SK-N-SH treated with all-trans-retinoic acid at 6 μM for 48 hours (cell line): Measurements from ENCODE around the gene CPSF3.

Experiments
- ATAC-seq: fragments of 200-7000 bp; cut with Tn5 transposase; 3 replicates; pipeline ENCODE4 v1.9.1; 2020; ENCODE audit warnings: mild to moderate bottlenecking, moderate library complexity
- ARNTL ChIP-seq: fragments of 450-650 bp; formaldehyde crosslinking; IDR thresholded peaks from 2 replicates; pipeline ENCODE4 v1.5.0; 2020; ENCODE audit warnings: low read depth, mild to moderate bottlenecking, moderate library complexity, borderline replicate concordance
- BACH2 ChIP-seq: fragments of 250-450 bp; sonication (Bioruptor Pico); IDR thresholded peaks from 2 replicates; pipeline ENCODE4 v1.9.0; 2021; ENCODE audit warnings: mild to moderate bottlenecking, borderline replicate concordance
- CSDC2 ChIP-seq: fragments of 250-450 bp; sonication (Bioruptor Pico); IDR thresholded peaks from 2 replicates; pipeline ENCODE4 v1.5.0; 2020; ENCODE audit warnings: mild to moderate bottlenecking, moderate library complexity
- ESRRG ChIP-seq: fragments of 250-450 bp; sonication (Bioruptor Pico); IDR thresholded peaks from 2 replicates; pipeline ENCODE4 v1.6.1; 2021; ENCODE audit warnings: mild to moderate bottlenecking
- GLIS3 ChIP-seq: fragments of 250-450 bp; sonication (Bioruptor Pico); IDR thresholded peaks from 2 replicates; pipeline ENCODE4 v1.5.0; 2020; ENCODE audit warnings: mild to moderate bottlenecking, moderate library complexity
- ISL1 ChIP-seq: fragments of 250-450 bp; sonication (Bioruptor Pico); IDR thresholded peaks from 2 replicates; pipeline ENCODE4 v2.1.2; 2022; ENCODE audit warnings: mild to moderate bottlenecking, moderate library complexity
- OSR1 ChIP-seq: fragments of 250-450 bp; sonication (Bioruptor Pico); IDR thresholded peaks from 2 replicates; pipeline ENCODE4 v1.8.0; 2022; ENCODE audit warnings: moderate library complexity, mild to moderate bottlenecking, inconsistent platforms
- PPARA ChIP-seq: fragments of 250-450 bp; sonication (Bioruptor Pico); IDR thresholded peaks from 2 replicates; pipeline ENCODE4 v1.5.0; 2020; ENCODE audit warnings: mild to moderate bottlenecking, borderline replicate concordance
- RARB ChIP-seq: fragments of 250-450 bp; sonication (Bioruptor Pico); IDR thresholded peaks from 2 replicates; pipeline ENCODE4 v1.8.0; 2021; ENCODE audit warnings: mild to moderate bottlenecking, moderate library complexity
- SNAI2 ChIP-seq: fragments of 250-450 bp; sonication (Bioruptor Pico); IDR thresholded peaks from 2 replicates; pipeline ENCODE4 v1.5.0; 2020; ENCODE audit warnings: mild to moderate bottlenecking, moderate library complexity
- TCF4 ChIP-seq: fragments of 250-450 bp; sonication (Bioruptor Pico); IDR thresholded peaks from 2 replicates; pipeline ENCODE4 v1.8.0; 2021; ENCODE audit warnings: mild to moderate bottlenecking, moderate library complexity, borderline replicate concordance
- TOX ChIP-seq: fragments of 250-450 bp; sonication (Bioruptor Pico); IDR thresholded peaks from 2 replicates; pipeline ENCODE4 v1.8.0; 2021; ENCODE audit warnings: mild to moderate bottlenecking, moderate library complexity, borderline replicate concordance
- ZC3H10 ChIP-seq: fragments of 250-450 bp; sonication (Bioruptor Pico); IDR thresholded peaks from 2 replicates; pipeline ENCODE4 v1.5.1; 2021; ENCODE audit warnings: mild to moderate bottlenecking, moderate library complexity
- ZFP3 ChIP-seq: fragments of 250-450 bp; sonication (Bioruptor Pico); IDR thresholded peaks from 2 replicates; pipeline ENCODE4 v1.5.0; 2020; ENCODE audit warnings: mild to moderate bottlenecking, moderate library complexity
- ZFP30 ChIP-seq: fragments of 450-650 bp; formaldehyde crosslinking; IDR thresholded peaks from 2 replicates; pipeline ENCODE4 v1.5.0; 2022; ENCODE audit warnings: mild to moderate bottlenecking, moderate library complexity
- ZNF565 ChIP-seq: fragments of 450-650 bp; formaldehyde crosslinking; conservative IDR thresholded peaks from 2 replicates; pipeline ENCODE4 v1.5.0; 2020; ENCODE audit warnings: low read depth, mild to moderate bottlenecking, moderate library complexity
- ZNF70 ChIP-seq: fragments of 450-650 bp; formaldehyde crosslinking; IDR thresholded peaks from 2 replicates; pipeline ENCODE4 v1.5.0; 2020; ENCODE audit warnings: mild to moderate bottlenecking, moderate library complexity
- ZNF8 ChIP-seq: fragments of 450-650 bp; formaldehyde crosslinking; IDR thresholded peaks from 2 replicates; pipeline ENCODE4 v1.5.0; 2020; ENCODE audit warnings: mild to moderate bottlenecking, moderate library complexity
- TF ChIP-seq, protein P1 (sequence below): fragments of 250-450 bp; sonication (Bioruptor Pico); IDR thresholded peaks from 2 replicates; pipeline ENCODE4 v1.8.0; 2021; ENCODE audit warnings: low read depth, mild to moderate bottlenecking, moderate library complexity, borderline replicate concordance
- TF ChIP-seq, protein P2 (sequence below): fragments of 250-450 bp; sonication (Bioruptor Pico); IDR thresholded peaks from 2 replicates; pipeline ENCODE4 v1.5.1; 2020; ENCODE audit warnings: low read depth, mild to moderate bottlenecking, moderate library complexity
- TF ChIP-seq, protein P3 (sequence below): fragments of 250-450 bp; sonication (Bioruptor Pico); IDR thresholded peaks from 2 replicates; pipeline ENCODE4 v1.8.0; 2020; ENCODE audit warnings: mild to moderate bottlenecking, moderate library complexity, borderline replicate concordance
- TF ChIP-seq, protein P4 (sequence below): fragments of 250-450 bp; sonication (Bioruptor Pico); IDR thresholded peaks from 2 replicates; pipeline ENCODE4 v1.5.0; 2020; ENCODE audit warnings: mild to moderate bottlenecking, moderate library complexity

The CPSF3 gene

DNA sequence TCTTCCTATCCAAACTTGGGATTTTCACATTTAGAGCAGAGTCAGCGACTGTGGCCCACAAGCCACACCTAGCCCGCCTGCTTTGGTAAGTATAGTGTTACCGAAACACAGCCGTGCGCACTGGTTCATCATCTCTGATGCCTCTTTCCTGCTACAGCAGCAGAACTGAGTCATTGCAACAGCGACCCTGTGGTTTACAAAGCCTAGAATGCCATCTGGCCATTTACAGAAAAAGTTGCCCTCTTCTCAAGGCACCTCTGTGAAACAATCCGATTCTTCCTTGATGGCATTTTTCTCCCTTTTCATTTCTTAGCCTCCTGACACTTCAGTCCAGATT is 40.2 kb downstream of the CPSF3 start:
- TF ChIP-seq, protein P1, sequence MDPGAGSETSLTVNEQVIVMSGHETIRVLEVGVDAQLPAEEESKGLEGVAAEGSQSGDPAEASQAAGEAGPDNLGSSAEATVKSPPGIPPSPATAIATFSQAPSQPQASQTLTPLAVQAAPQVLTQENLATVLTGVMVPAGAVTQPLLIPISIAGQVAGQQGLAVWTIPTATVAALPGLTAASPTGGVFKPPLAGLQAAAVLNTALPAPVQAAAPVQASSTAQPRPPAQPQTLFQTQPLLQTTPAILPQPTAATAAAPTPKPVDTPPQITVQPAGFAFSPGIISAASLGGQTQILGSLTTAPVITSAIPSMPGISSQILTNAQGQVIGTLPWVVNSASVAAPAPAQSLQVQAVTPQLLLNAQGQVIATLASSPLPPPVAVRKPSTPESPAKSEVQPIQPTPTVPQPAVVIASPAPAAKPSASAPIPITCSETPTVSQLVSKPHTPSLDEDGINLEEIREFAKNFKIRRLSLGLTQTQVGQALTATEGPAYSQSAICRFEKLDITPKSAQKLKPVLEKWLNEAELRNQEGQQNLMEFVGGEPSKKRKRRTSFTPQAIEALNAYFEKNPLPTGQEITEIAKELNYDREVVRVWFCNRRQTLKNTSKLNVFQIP (CRISPR knock-in tag), result no peak
- TF ChIP-seq TOX (CRISPR knock-in tag) (no peak), RARB (CRISPR knock-in tag) (no peak), ZNF8 (no peak)
- peak; percentile 40; the same call in 2 of the 3 replicates for ATAC-seq

DNA sequence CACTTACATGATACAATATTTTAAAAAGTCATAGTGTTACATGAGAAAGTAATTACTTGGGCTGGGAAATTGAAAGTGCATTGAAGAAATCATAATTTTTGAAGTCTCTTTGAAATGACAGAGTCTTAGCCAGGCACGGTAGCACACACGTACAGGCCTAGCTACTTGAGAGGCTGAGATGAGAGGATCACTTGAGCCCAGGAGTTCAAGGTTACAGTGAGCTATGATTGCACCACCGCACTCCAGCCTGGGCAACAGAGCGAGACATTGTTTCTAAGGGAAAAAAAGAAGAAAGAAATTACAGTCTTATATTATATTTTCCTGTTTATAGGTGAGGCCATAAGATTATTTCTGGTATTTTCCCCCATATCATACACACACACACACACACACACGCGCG is 41.7 kb downstream of the CPSF3 start:
- TF ChIP-seq TCF4 (no peak), GLIS3 (CRISPR knock-in tag) (no peak), ZNF70 (CRISPR knock-in tag) (no peak), ESRRG (CRISPR knock-in tag) (no peak), PPARA (CRISPR knock-in tag) (no peak), RARB (CRISPR knock-in tag) (no peak), ZNF565 (CRISPR knock-in tag) (no peak), ISL1 (CRISPR knock-in tag) (no peak), ZC3H10 (CRISPR knock-in tag) (no peak), BACH2 (CRISPR knock-in tag) (no peak), OSR1 (CRISPR knock-in tag) (no peak), SNAI2 (no peak), ZFP3 (CRISPR knock-in tag) (no peak), CSDC2 (CRISPR knock-in tag) (no peak), ZNF8 (no peak), ARNTL (no peak)
- TF ChIP-seq, protein P2, sequence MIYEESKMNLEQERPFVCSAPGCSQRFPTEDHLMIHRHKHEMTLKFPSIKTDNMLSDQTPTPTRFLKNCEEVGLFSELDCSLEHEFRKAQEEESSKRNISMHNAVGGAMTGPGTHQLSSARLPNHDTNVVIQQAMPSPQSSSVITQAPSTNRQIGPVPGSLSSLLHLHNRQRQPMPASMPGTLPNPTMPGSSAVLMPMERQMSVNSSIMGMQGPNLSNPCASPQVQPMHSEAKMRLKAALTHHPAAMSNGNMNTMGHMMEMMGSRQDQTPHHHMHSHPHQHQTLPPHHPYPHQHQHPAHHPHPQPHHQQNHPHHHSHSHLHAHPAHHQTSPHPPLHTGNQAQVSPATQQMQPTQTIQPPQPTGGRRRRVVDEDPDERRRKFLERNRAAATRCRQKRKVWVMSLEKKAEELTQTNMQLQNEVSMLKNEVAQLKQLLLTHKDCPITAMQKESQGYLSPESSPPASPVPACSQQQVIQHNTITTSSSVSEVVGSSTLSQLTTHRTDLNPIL (CRISPR knock-in tag), result no peak
- TF ChIP-seq, protein P3, sequence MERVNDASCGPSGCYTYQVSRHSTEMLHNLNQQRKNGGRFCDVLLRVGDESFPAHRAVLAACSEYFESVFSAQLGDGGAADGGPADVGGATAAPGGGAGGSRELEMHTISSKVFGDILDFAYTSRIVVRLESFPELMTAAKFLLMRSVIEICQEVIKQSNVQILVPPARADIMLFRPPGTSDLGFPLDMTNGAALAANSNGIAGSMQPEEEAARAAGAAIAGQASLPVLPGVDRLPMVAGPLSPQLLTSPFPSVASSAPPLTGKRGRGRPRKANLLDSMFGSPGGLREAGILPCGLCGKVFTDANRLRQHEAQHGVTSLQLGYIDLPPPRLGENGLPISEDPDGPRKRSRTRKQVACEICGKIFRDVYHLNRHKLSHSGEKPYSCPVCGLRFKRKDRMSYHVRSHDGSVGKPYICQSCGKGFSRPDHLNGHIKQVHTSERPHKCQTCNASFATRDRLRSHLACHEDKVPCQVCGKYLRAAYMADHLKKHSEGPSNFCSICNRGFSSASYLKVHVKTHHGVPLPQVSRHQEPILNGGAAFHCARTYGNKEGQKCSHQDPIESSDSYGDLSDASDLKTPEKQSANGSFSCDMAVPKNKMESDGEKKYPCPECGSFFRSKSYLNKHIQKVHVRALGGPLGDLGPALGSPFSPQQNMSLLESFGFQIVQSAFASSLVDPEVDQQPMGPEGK, result no peak
- ATAC-seq, result no peak

DNA sequence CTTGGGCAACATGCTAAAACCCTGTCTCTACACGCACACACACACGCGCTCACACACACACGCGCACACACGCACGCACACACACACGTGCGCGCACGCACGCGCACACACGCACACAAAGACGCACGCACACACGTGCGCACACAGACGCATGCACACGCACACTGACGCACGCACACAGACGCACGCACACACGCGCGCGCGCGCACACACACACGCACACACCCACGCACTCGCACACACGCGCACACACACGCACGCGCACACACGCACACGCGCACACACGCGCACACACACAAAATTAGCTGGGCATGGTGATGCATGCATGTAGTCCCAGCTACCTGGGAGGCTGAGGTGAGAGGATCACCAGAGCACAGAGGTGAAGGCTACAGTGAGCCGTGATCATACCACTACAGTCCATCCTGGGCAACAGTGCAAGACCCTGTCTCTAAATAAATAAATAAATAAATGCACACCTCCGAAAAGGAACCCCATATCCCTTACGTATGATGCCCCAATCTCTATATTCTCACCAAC is 42.8 kb downstream of the CPSF3 start:
- no peak for ATAC-seq
- TF ChIP-seq, protein P4, sequence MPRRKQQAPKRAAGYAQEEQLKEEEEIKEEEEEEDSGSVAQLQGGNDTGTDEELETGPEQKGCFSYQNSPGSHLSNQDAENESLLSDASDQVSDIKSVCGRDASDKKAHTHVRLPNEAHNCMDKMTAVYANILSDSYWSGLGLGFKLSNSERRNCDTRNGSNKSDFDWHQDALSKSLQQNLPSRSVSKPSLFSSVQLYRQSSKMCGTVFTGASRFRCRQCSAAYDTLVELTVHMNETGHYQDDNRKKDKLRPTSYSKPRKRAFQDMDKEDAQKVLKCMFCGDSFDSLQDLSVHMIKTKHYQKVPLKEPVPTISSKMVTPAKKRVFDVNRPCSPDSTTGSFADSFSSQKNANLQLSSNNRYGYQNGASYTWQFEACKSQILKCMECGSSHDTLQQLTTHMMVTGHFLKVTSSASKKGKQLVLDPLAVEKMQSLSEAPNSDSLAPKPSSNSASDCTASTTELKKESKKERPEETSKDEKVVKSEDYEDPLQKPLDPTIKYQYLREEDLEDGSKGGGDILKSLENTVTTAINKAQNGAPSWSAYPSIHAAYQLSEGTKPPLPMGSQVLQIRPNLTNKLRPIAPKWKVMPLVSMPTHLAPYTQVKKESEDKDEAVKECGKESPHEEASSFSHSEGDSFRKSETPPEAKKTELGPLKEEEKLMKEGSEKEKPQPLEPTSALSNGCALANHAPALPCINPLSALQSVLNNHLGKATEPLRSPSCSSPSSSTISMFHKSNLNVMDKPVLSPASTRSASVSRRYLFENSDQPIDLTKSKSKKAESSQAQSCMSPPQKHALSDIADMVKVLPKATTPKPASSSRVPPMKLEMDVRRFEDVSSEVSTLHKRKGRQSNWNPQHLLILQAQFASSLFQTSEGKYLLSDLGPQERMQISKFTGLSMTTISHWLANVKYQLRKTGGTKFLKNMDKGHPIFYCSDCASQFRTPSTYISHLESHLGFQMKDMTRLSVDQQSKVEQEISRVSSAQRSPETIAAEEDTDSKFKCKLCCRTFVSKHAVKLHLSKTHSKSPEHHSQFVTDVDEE (CRISPR knock-in tag), result no peak

DNA sequence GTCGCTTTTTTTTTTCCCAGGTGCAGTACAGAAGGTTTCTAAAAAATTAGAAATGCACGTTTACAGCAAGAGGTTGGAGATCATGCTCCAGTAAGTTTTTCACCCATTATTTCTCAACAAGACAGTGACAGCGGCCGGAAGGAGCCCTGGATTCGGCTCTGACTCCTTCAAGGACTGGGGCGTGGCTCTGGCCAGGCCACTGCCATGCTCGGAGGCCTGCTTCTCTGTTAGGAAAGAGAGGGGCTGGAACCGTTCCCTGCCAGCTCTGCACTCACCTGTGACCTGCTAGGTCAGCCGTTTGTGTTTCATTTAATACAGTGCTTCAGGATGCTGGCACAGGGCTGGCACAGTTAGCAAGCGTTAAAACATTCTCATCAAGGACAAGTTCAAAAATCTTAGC is 44.2 kb downstream of the CPSF3 start:
- ATAC-seq, result no peak
- TF ChIP-seq ESRRG (CRISPR knock-in tag) (no peak), ARNTL (no peak), RARB (CRISPR knock-in tag) (no peak), CSDC2 (CRISPR knock-in tag) (no peak), PPARA (CRISPR knock-in tag) (no peak), OSR1 (CRISPR knock-in tag) (no peak), ZFP3 (CRISPR knock-in tag) (no peak), TCF4 (no peak), ZNF70 (CRISPR knock-in tag) (no peak), ISL1 (CRISPR knock-in tag) (no peak), SNAI2 (no peak), ZC3H10 (CRISPR knock-in tag) (no peak), ZNF565 (CRISPR knock-in tag) (no peak), ZNF8 (no peak), ZFP30 (CRISPR knock-in tag) (no peak)
- TF ChIP-seq, protein P2 (CRISPR knock-in tag), result no peak
- TF ChIP-seq, protein P4 (CRISPR knock-in tag), result no peak
- TF ChIP-seq, protein P1 (CRISPR knock-in tag), result no peak
